Endothelial cell (in vitro differentiated cells): ENCODE results near the gene LNX1. TPM values are rescaled to one million over a fixed set of nuclear protein-coding genes. Genes with fewer than 3 reads are reported as not detected.
A peak's percentile ranks its signal among the peaks of the same experiment; 100 is the strongest.

Source experiments
- DNase-seq: peaks from one replicate; pipeline ENCODE4 v3.0.0; 2021; ENCODE audit warnings: low spot score
- H3K27ac Mint-ChIP-seq: one replicate; pipeline ENCODE4 v1.8.0; 2021; ENCODE audit warnings: mixed read lengths, inconsistent platforms; ENCODE audit not compliant: unreplicated experiment
- H3K27me3 Mint-ChIP-seq: one replicate; pipeline ENCODE4 v1.8.0; 2021; ENCODE audit warnings: mild to moderate bottlenecking, moderate library complexity, mixed read lengths, inconsistent platforms; ENCODE audit not compliant: unreplicated experiment
- H3K36me3 Mint-ChIP-seq: one replicate; pipeline ENCODE4 v1.8.0; 2021; ENCODE audit warnings: mild to moderate bottlenecking, low read depth, mixed read lengths, inconsistent platforms; ENCODE audit not compliant: unreplicated experiment
- H3K4me1 Mint-ChIP-seq: one replicate; pipeline ENCODE4 v1.8.0; 2021; ENCODE audit warnings: mild to moderate bottlenecking, mixed read lengths, inconsistent platforms; ENCODE audit not compliant: unreplicated experiment
- H3K4me3 Mint-ChIP-seq: one replicate; pipeline ENCODE4 v1.8.0; 2021; ENCODE audit warnings: mild to moderate bottlenecking, mixed read lengths, inconsistent platforms; ENCODE audit not compliant: unreplicated experiment
- H3K9me3 Mint-ChIP-seq: one replicate; pipeline ENCODE4 v1.8.0; 2021; ENCODE audit warnings: mixed read lengths, inconsistent platforms; ENCODE audit not compliant: unreplicated experiment
- CTCF ChIP-seq: fragments of 200-600 bp; sonication (generic); IDR thresholded peaks from one replicate; pipeline ENCODE4 v1.5.0; 2021; ENCODE audit warnings: antibody characterized with exemption; ENCODE audit not compliant: unreplicated experiment
- total RNA-seq: library from RNA; stranded (reverse); fragmentation: NEBNext Ultra II Directional; extraction: Animal tissue kit (Norgen Biotek cat#: 25700); gene quantifications from one replicate; pipeline ENCODE4 v1.2.1, GENCODE V29; 2021; ENCODE audit not compliant: unreplicated experiment

LNX1 gene
- total RNA-seq, 1 donor from 2014 or later: 25.7 TPM

GRCh38 chr4:53484911-53485657 is 106.2 kb downstream of the LNX1 start:
- H3K27me3 Mint-ChIP-seq: no peaks in the 10 kb centered on the region
- H3K36me3 Mint-ChIP-seq: peaks cover 13% of the 10 kb centered on the region
- no peak for DNase-seq
- H3K4me3 Mint-ChIP-seq: no peak overlapping the region
- no peak for TF ChIP-seq CTCF
- no peak overlapping the region for H3K27ac Mint-ChIP-seq
- no peaks in the 10 kb centered on the region for H3K4me1 Mint-ChIP-seq
- H3K9me3 Mint-ChIP-seq: no peaks in the 10 kb centered on the region

- peaks cover 13% of the 10 kb centered on the region for H3K36me3 Mint-ChIP-seq
- no peak for DNase-seq
- H3K27ac Mint-ChIP-seq: no peak overlapping the region
- no peak for TF ChIP-seq CTCF
- no peak overlapping the region for H3K4me3 Mint-ChIP-seq
- H3K9me3 Mint-ChIP-seq: no peaks in the 10 kb centered on the region
- H3K4me1 Mint-ChIP-seq: no peaks in the 10 kb centered on the region
- no peaks in the 10 kb centered on the region for H3K27me3 Mint-ChIP-seq
These were observed 108.0 kb downstream of the LNX1 start for GRCh38 chr4:53483250-53483649.

GRCh38 chr4:53481586-53481985 is 109.7 kb downstream of the LNX1 start:
- Mint-ChIP-seq H3K27me3 (no peaks in the 10 kb centered on the region), H3K4me3 (no peak overlapping the region), H3K4me1 (no peaks in the 10 kb centered on the region), H3K9me3 (no peaks in the 10 kb centered on the region), H3K36me3 (peaks cover 13% of the 10 kb centered on the region), H3K27ac (no peak overlapping the region)
- no peak for DNase-seq
- TF ChIP-seq CTCF: no peak

GRCh38 chr4:53480909-53481308 is 110.4 kb downstream of the LNX1 start:
- no peaks in the 10 kb centered on the region for H3K4me1 Mint-ChIP-seq
- H3K9me3 Mint-ChIP-seq: no peaks in the 10 kb centered on the region
- H3K36me3 Mint-ChIP-seq: peaks cover 13% of the 10 kb centered on the region
- H3K27me3 Mint-ChIP-seq: no peaks in the 10 kb centered on the region
- DNase-seq: no peak
- no peak for TF ChIP-seq CTCF
- no peak overlapping the region for H3K27ac Mint-ChIP-seq
- peak overlapping the region; percentile 3 for H3K4me3 Mint-ChIP-seq

GRCh38 chr4:53479736-53480525 is 111.4 kb downstream of the LNX1 start:
- H3K27ac Mint-ChIP-seq: no peak overlapping the region

More at GRCh38 chr4:53479736-53480525, 111.4 kb downstream of the LNX1 start:
- no peak overlapping the region for H3K4me3 Mint-ChIP-seq
- no peaks in the 10 kb centered on the region for H3K4me1 Mint-ChIP-seq
- no peaks in the 10 kb centered on the region for H3K9me3 Mint-ChIP-seq
- H3K36me3 Mint-ChIP-seq: peaks cover 21% of the 10 kb centered on the region
- no peaks in the 10 kb centered on the region for H3K27me3 Mint-ChIP-seq
- TF ChIP-seq CTCF: no peak
- DNase-seq: no peak
